AG09309 (cell line): ENCODE results near the gene CADM4.

Source experiments
- DNase-seq: peaks from one replicate; pipeline ENCODE4 v3.0.0-alpha.2; 2010; ENCODE audit warnings: low read depth
- H3K4me3 ChIP-seq: 2 replicates; pipeline ENCODE4 v1.5.1; 2011; ENCODE audit warnings: mild to moderate bottlenecking, low read depth, low read length, moderate library complexity; ENCODE audit not compliant: control insufficient read depth
- TF ChIP-seq, protein P1 (sequence below): IDR thresholded peaks from 2 replicates; pipeline ENCODE4 v1.5.1; 2011; ENCODE audit warnings: mild to moderate bottlenecking, low read depth, low read length, inconsistent platforms; ENCODE audit not compliant: insufficient read depth, control insufficient read depth; ENCODE audit errors: missing control alignments

The CADM4 gene

DNA sequence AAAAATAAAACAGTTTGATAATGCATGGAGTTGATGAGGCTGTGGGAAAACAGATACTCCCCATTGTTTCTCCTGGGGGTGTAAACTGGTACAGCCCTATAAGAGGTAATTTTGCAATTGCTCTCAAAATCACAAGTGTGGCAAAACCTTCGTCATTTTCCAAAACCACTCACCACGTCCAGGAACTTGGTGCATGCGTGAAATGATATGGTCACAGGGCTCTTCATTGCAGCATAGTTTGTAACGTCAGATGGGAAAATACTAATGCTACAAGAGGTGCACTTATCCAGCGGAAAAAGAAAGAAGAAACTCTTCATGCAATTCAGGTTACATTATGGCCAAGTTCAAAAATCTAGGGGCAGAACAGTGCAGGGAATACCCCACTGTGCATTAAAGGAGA, 42.2 kb upstream of the CADM4 start:
- DNase-seq, result no peak
- TF ChIP-seq, protein P1, sequence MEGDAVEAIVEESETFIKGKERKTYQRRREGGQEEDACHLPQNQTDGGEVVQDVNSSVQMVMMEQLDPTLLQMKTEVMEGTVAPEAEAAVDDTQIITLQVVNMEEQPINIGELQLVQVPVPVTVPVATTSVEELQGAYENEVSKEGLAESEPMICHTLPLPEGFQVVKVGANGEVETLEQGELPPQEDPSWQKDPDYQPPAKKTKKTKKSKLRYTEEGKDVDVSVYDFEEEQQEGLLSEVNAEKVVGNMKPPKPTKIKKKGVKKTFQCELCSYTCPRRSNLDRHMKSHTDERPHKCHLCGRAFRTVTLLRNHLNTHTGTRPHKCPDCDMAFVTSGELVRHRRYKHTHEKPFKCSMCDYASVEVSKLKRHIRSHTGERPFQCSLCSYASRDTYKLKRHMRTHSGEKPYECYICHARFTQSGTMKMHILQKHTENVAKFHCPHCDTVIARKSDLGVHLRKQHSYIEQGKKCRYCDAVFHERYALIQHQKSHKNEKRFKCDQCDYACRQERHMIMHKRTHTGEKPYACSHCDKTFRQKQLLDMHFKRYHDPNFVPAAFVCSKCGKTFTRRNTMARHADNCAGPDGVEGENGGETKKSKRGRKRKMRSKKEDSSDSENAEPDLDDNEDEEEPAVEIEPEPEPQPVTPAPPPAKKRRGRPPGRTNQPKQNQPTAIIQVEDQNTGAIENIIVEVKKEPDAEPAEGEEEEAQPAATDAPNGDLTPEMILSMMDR, result no peak
- no peak overlapping the region for H3K4me3 ChIP-seq

DNA sequence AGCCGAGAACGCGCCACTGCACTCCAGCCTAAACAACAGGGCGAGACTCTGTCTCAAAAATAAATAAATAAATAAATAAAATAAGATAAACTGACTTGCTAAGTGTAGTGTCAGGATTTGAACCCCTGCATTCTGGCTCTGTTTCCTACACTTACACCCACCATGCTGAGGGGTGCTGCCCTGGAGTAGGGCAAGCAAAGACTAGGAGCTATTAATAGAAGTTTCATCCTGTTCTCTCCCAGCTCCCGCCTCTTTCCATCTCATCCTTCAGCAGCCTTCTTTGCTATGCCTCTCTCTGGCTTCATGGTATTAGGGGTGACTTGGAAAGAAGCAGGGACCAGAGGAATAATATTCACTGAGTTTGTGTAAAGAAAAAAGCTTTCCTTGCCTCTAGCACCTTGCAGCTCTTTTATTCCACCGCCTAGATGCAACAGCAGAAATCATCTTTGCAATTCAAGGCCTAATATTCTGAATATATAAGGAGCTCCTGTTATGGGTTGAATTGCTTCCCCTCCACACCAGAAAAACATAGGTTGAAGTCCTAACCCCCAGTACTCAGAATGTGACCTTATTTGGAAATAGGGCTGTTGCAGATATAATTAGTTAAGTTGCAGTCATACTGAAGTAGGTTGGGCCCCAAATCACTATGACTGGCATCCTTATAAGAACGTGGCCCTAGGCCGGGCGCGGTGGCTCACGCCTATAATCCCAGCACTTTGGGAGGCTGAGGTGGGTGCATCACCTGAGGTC, 39.0 kb upstream of the CADM4 start:
- TF ChIP-seq, protein P1, result no peak
- no peak overlapping the region for H3K4me3 ChIP-seq
- DNase-seq, result no peak

DNA sequence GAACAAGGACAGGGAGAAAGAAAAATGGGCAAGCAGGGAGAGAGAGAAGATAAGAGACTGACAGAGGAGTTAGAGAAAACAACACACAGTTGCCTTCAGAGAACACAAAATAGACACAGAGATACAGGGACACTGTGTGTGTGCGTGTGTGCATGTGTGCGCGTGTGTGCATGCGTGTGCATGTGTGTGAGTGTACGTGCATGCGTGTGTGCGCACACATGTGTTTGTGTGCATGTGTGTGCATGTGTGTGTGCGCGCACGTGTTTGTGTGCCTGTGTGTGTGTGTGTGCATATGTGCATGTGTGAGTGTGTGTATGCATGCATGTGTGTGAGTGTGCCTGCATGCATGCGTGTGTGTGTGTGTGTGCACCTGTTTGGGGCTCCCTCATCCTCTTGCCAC, 36.3 kb upstream of the CADM4 start:
- DNase-seq, result no peak
- H3K4me3 ChIP-seq, result no peak overlapping the region
- TF ChIP-seq, protein P1, result no peak

DNA sequence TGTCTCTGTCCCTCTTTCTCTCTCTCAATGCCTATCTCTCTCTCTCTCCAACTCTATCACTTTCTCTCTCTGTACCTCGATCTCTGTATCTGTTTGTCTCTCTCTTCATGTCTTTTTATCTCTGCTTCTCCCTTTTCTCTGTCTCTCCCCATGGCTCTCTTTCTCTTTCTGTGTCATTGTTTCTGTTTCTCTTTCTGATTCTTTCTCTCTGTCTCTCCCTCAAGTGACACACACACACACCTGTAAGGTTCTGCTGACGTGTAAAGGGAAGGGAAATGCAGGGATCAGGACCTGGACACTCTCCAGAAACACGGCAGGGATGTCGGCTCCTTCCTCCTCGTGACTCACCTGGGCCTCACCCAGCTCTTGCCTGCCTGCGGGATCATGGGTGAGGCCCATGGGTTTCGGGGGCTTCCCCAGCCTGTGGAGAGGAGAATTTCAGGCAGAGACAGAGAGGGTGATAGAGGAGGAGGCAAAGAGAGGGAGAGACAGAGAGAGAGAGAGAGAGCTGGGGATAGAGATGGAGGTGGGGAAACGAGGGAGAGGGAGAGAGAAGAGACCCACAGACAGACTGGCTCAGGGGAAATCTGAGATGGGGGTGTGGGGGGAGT, 35.7 kb upstream of the CADM4 start:
- no peak overlapping the region for H3K4me3 ChIP-seq
- no peak for DNase-seq
- TF ChIP-seq, protein P1, result no peak

DNA sequence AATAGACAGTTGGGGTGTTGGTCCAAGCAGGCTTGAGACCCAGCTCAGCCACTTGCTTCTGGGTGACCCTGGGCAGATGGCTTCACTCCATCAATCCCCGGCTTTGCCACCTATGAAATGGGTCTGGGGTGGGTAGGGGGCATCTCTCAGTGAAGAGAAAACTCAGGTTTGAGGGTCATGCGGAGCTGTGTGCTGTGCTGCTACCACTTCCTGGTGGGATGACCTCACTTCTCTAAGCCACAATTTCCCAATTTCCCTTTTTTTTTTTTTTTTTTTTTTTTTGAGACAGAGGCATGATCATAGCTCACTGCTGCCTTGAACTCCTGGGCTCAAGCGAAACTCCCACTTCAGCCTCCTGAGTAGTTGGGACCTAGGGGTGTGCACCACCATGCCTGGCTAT, 34.9 kb upstream of the CADM4 start:
- H3K4me3 ChIP-seq, result no peak overlapping the region
- TF ChIP-seq, protein P1, result no peak
- no peak for DNase-seq

DNA sequence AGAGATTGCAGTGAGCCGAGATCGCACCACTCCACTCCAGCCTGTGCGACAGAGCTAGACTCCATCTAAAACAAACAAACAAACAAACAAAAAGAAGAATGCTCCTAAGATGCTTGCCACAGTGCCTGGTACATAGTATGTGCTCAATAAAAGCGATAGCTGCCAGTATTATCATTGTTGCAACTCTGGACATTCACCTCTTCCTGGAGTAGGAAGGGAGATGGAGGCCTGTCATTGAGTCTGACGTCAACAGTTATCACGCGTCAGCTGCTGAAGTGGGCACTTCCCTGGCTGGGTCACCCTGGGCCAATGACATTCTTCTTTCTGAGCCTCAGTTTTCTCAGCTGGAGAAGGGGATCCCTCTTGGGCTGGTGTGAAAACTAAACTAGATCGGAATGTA, 34.5 kb upstream of the CADM4 start:
- H3K4me3 ChIP-seq, result no peak overlapping the region
- TF ChIP-seq, protein P1, result no peak
- no peak for DNase-seq
